Liver (tissue), 3 donors: ENCODE results near the gene EVA1B.

Experiments
- CTCF ChIP-seq: fragments of 150-350 bp; IDR thresholded peaks from 2 replicates; pipeline ENCODE4 v1.5.1; 2017; ENCODE audit warnings: improper control_type of control experiment, low read depth, low read length; ENCODE audit not compliant: missing input control
- EGR1 ChIP-seq, 2 donors: IDR thresholded peaks; 2 replicates each; pipeline ENCODE4 v1.6.1; 2016 to 2018; ENCODE audit warnings: antibody characterized with exemption in 2 of 2, low read depth in 2 of 2
- FOXA2 ChIP-seq: IDR thresholded peaks from 2 replicates; pipeline ENCODE4 v1.6.1; 2016; ENCODE audit warnings: antibody characterized with exemption
- JUND ChIP-seq, 2 donors: IDR thresholded peaks; 2 replicates each; pipeline ENCODE4 v1.6.1; 2016; ENCODE audit warnings: antibody characterized with exemption in 2 of 2
- MAX ChIP-seq: IDR thresholded peaks from 2 replicates; pipeline ENCODE4 v1.6.1; 2016; ENCODE audit warnings: antibody characterized with exemption
- RAD21 ChIP-seq, 2 donors: IDR thresholded peaks; 2 replicates each; pipeline ENCODE4 v1.6.1; 2016; ENCODE audit warnings: antibody characterized with exemption in 2 of 2, mild to moderate bottlenecking in 2 of 2
- RXRA ChIP-seq, 2 donors: IDR thresholded peaks; 2 replicates each; pipeline ENCODE4 v1.6.1; 2017 to 2018; ENCODE audit warnings: antibody characterized with exemption in 2 of 2, mild to moderate bottlenecking in 1 of 2
- SP1 ChIP-seq: IDR thresholded peaks from 2 replicates; pipeline ENCODE4 v1.6.1; 2018; ENCODE audit warnings: antibody characterized with exemption, mild to moderate bottlenecking
- TAF1 ChIP-seq: conservative IDR thresholded peaks from 2 replicates; pipeline ENCODE4 v1.6.1; 2016; ENCODE audit warnings: antibody characterized with exemption, mild to moderate bottlenecking
- YY1 ChIP-seq: IDR thresholded peaks from 2 replicates; pipeline ENCODE4 v1.6.1; 2016; ENCODE audit warnings: antibody characterized with exemption, mild to moderate bottlenecking
- TF ChIP-seq, protein P1 (sequence below): IDR thresholded peaks from 2 replicates; pipeline ENCODE4 v1.6.1; 2016; ENCODE audit warnings: antibody characterized with exemption, mild to moderate bottlenecking
- TF ChIP-seq, protein P2 (sequence below): IDR thresholded peaks from 2 replicates; pipeline ENCODE4 v1.6.1; 2016; ENCODE audit warnings: antibody characterized with exemption
- donor health status: healthy.
- donor health status: healthy.

DNA sequence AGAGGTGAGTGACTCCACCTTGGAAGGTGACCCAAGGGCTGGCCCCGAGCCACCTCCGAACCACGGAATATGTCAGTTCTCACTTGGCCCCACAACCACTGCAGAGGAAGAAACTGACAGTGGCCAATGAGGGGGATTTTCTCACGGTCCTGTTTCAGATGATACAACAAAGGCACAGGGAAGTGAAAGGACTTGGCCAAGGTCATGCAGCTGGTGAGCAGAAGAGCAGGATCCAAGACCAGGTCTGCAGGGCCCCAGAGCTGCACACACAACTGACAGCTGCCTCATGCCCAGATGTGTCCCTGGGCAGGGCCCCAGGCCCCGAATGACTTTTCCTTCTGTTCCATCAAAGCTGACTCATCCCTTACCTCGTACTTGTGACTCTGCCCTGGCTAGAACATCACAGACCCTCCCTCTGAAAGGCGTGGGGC is 25.8 kb upstream of the EVA1B start:
- no peak for TF ChIP-seq CTCF
- TF ChIP-seq, protein P1, sequence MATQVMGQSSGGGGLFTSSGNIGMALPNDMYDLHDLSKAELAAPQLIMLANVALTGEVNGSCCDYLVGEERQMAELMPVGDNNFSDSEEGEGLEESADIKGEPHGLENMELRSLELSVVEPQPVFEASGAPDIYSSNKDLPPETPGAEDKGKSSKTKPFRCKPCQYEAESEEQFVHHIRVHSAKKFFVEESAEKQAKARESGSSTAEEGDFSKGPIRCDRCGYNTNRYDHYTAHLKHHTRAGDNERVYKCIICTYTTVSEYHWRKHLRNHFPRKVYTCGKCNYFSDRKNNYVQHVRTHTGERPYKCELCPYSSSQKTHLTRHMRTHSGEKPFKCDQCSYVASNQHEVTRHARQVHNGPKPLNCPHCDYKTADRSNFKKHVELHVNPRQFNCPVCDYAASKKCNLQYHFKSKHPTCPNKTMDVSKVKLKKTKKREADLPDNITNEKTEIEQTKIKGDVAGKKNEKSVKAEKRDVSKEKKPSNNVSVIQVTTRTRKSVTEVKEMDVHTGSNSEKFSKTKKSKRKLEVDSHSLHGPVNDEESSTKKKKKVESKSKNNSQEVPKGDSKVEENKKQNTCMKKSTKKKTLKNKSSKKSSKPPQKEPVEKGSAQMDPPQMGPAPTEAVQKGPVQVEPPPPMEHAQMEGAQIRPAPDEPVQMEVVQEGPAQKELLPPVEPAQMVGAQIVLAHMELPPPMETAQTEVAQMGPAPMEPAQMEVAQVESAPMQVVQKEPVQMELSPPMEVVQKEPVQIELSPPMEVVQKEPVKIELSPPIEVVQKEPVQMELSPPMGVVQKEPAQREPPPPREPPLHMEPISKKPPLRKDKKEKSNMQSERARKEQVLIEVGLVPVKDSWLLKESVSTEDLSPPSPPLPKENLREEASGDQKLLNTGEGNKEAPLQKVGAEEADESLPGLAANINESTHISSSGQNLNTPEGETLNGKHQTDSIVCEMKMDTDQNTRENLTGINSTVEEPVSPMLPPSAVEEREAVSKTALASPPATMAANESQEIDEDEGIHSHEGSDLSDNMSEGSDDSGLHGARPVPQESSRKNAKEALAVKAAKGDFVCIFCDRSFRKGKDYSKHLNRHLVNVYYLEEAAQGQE: no peak
- no peak for TF ChIP-seq SP1
- no peak for TF ChIP-seq MAX
- TF ChIP-seq JUND (IDR thresholded peaks at IDR 0.05): no peak
- TF ChIP-seq EGR1 (IDR thresholded peaks at IDR 0.05; ENCODE audit: low read depth in 2 of 2): no peak
- no peak for TF ChIP-seq RAD21 (IDR thresholded peaks at IDR 0.05)
- TF ChIP-seq, protein P2, sequence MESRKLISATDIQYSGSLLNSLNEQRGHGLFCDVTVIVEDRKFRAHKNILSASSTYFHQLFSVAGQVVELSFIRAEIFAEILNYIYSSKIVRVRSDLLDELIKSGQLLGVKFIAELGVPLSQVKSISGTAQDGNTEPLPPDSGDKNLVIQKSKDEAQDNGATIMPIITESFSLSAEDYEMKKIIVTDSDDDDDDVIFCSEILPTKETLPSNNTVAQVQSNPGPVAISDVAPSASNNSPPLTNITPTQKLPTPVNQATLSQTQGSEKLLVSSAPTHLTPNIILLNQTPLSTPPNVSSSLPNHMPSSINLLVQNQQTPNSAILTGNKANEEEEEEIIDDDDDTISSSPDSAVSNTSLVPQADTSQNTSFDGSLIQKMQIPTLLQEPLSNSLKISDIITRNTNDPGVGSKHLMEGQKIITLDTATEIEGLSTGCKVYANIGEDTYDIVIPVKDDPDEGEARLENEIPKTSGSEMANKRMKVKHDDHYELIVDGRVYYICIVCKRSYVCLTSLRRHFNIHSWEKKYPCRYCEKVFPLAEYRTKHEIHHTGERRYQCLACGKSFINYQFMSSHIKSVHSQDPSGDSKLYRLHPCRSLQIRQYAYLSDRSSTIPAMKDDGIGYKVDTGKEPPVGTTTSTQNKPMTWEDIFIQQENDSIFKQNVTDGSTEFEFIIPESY: no peak
- no peak for TF ChIP-seq YY1
- TF ChIP-seq RXRA (IDR thresholded peaks at IDR 0.05): no peak
- TF ChIP-seq FOXA2: no peak
- TF ChIP-seq TAF1: no peak
